ENCODE results near the gene MAX.
"Not testable (repeated sequence)": the region's sequence is repeated elsewhere in the genome, so short reads cannot be mapped to it uniquely, and the experiment has no call there.

MAX gene

DNA sequence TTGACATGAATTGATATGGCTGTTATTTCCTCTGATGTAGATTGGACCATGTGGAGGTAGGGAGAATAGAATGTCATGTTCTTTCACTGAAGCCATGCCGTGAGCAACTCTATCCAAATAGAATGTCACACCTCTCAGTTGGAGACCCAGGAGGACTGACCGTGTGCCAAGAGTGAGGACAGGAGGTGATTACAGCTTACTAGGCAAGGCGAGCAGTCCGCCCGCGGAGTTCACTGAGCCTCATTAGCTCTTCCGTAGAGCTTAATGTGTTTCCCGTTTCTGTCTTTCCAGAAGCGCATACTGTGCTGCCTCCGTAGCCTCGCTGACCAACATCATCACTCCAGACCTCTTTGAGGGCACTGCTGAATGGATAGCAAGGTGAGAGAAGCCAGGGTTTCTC lies 70.0 kb downstream of the MAX start:
- no peak for DNase-seq

DNA sequence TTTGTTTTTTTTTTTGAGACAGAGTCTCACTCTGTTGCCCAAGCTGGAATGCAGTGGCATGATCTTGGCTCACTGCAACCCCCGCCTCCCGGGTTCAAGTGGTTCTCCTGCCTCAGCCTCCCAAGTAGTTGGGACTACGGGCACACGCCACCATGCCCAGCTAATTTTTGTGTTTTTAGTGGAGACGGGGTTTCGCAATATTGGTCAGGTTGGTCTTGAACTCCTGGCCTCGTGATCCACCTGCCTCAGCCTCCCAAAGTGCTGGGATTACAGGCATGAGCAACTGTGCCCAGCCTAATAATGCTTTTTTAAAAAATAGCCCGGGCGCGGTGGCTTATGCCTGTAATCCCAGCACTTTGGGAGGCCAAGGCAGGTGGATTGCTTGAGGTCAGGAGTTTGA lies 71.0 kb downstream of the MAX start:
- DNase-seq: not testable (repeated sequence)

DNA sequence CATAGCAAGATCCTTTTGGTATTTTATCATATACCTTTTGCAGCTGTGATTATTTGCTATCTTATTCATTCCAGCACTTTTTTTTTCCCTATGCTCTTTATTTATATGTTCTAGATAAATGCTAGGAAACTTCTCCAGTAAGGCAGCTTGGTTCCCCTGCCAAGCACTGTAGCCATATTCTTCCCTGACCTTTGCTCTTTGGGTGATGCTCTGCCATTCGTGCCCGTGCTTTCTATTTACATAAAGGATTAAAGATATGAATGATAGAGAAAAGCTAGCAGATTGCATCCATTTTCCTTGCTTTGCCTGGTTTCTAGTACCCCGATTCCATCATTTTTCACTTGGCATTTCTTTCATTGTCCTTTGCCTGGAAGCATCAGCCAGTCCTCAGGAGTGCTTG lies 73.4 kb downstream of the MAX start:
- peak; percentile 22 for DNase-seq

DNA sequence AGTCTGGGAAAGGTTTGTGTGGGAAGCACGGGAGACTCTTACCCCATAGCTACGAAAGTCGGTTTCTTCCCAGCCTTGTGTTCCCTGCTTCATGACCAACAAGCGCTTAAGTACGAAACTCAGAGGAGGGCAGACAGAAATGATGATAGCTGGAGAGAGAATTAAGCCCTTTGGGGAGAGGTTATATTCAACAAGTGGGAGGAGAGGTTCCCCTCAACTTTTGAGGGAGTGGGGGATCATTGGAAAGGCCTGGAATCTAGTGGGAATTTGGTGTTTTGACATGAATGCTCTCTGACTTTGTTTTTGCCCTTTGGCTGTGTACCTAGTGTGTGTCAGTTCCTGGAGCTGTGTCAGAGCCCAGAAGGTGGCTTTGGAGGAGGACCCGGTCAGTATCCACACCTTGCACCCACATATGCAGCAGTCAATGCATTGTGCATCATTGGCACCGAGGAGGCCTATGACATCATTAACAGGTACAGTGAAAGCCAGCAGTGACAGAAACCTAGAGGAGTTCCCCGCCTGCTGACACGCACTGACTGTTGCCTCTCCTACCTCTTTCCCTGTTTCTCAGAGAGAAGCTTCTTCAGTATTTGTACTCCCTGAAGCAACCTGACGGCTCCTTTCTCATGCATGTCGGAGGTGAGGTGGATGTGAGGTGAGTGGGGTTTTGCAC lies 75.1 kb downstream of the MAX start:
- no peak for DNase-seq

DNA sequence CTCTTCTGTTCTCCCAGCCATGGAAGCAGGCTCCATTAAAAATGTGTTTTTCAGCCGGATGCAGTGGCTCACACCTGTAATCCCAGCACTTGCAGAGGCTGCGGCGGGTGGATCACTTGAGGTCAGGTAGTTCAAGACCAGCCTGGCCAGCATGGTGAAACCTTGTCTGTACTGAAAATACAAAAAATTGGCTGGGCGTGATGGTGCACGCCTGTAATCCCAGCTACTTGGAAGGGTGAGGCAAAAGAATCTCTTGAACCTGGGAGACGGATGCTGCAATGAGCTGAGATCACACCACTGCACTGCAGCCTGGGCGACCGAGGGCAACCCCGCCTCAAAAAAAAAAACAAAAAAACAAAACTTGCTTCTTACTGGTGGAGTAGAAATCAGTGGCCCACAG lies 75.8 kb downstream of the MAX start:
- DNase-seq: no peak

DNA sequence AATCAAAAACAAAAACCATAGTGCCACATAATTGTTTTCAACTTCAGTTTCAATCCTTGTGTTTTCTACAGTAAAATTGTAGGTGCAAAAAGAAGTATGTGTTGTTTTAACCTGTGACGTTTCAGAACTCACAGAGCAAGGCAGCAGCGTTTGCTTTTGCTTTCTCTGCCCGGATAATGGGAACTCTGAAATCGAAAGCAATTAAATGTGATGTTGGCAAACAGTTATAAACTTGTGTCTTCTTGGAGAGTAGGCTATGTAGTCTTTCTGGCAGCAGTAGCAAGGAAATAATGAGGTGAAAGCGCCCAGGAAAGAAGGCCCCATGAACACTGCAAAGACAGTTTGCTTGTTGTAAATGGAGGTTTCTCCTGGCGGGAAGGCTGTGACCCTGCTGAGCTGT lies 76.5 kb downstream of the MAX start:
- DNase-seq: no peak
